GM21717 (cell line): Measurements from ENCODE around the gene NT5M.

ENCODE experiments used
- ATAC-seq: cut with Tn5 transposase; IDR thresholded peaks from one replicate; pipeline ENCODE4 v1.9.1; 2021; ENCODE audit warnings: mild to moderate bottlenecking, moderate library complexity; ENCODE audit not compliant: unreplicated experiment

Gene NT5M

DNA sequence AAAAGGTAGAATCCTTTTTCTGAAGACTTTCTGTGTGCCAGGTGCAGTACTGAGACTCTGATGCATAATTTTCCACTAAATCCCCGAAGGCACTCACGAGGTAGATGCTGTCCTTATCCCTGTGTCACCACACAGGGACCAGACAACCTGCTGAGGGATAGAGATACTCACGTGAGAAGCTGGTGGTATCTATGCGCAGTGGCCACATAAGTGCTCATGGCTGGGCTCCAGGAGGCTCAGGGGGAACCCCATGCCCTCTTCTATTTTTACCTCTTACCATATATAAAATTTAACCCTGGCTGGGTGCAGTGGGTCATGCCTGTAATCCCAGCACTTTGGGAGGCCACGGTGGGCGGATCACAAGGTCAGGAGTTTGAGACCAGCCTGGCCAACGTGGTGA is 38.3 kb downstream of the NT5M start:
- no peak for ATAC-seq

DNA sequence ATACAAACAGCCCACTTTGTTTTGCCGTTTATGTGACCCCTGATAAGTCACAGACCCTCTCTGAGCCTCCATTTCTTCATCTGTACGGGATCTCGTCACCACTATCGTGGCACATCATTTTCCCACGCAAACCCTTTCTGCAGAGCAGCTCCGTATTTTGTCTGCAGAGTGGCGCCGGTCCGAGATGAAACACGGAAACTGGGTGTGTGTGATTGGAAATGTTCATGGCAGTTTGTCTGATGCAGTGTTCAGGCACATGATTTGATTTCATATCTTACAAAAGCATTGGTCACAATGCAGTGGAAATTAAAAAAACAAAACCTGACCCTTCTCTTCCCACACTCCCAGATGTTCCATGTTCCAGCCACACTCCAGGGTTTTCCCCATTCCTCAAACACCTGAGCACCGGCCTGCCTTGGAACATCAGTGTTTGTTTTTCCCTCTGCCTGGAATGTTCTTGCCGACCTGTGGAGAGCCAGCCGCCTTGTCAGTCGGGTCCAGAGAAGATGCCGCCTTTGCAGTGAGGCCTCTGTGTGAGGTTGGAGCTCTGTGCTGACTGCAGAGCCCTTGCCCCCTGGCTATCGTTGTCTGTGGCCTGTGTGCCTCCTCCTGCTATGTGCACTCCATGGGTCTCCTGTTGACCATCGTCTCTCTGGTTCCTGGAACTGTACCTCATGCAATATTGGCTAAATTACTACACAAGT is 39.2 kb downstream of the NT5M start:
- ATAC-seq, result no peak

DNA sequence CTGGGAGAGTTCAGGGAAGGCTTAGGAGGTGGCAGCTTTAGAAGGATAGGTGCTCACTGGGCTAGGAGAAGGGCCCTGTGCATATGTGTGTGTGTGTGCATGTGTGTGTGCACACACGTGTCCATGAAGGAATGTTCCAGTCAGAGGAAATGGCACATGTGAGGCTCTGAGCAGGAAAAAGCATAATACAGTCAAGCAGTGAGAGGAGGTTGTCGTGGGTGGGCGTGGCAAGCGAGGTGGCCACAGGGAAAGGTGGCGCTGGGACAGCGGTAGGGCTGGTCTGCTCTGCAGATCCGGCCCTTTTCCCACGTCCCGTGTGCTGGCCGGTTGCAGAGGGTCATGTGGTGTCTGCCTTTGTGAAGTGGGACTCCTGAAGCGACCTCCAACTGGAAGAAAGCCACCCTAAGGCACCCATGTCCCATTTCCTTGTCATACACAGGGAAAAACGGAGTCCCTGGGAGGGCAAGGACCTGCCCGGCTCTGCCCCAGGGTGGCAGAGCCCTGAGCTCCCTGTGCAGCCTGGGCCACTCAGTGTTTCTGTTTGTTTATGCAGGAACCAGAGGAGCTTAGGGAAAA is 40.1 kb downstream of the NT5M start:
- ATAC-seq, result no peak

DNA sequence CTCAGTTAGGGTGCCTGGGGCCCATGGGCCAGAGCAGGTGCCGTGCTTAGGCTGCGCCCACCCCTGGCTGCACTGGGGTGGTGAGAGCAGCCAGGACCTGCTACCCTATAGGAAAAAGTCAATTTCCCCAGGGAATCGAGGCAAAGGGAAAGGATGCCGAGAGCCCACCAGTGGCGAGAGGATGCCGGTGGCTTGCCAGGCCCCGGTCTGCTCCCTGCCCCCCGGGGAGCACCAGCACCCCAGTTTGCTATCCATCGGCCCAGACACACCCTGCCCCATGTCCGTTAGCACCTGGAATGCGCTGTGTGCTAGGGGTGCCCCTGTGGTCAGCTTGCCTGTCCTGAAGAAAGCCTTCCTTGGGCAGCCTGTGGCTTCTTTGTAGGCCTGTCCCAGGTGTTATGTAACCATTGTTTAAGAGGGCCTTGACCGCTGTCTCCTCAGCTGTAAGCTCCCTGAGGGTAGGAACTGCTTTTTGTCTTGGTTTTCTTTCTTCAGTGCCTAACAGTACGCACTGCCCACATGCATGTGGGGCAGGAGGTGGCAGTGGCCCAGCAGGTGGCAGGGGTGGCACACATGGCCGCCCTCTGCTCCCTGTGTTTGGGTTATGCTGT is 40.8 kb downstream of the NT5M start:
- no peak for ATAC-seq

GRCh38 chr17:17344507-17345293 is 41.5 kb downstream of the NT5M start:
- ATAC-seq, result no peak

GRCh38 chr17:17345294-17345597 is 42.1 kb downstream of the NT5M start:
- no peak for ATAC-seq

DNA sequence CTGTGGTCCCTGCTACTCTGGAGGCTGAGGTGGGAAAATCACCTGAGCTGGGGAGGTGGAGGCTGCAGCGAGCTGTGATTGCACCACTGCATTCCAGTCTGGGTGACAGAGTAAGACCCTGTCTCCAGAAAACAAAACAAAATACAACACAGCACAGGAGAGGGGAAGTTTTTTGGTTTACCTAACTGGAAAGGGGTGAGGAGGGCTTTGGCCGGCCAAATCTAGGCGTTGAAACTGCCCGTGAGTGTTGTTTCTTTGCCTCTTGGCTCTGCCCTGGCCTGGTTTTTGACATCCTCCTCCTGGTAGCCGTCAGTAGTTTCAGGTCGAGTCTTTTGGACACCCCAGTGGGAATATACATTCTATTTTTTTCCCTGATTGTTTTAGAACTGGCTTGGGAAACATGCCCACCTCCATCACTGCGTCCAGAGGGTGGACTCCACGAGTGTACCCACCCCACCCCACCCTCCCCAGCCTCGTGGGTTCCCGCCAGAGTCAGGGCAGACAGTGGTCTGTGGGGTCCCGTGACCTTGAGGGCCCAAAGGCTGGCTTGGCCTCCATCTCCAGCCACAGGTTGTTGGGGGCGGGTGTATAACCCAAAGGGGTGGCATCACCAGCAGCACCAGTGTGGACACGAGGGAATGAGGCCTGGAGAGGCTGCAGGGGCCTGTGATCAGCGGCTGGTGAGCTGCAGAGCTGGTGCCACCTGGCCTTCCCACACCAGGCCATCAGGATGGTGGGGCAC is 42.7 kb downstream of the NT5M start:
- no peak for ATAC-seq

DNA sequence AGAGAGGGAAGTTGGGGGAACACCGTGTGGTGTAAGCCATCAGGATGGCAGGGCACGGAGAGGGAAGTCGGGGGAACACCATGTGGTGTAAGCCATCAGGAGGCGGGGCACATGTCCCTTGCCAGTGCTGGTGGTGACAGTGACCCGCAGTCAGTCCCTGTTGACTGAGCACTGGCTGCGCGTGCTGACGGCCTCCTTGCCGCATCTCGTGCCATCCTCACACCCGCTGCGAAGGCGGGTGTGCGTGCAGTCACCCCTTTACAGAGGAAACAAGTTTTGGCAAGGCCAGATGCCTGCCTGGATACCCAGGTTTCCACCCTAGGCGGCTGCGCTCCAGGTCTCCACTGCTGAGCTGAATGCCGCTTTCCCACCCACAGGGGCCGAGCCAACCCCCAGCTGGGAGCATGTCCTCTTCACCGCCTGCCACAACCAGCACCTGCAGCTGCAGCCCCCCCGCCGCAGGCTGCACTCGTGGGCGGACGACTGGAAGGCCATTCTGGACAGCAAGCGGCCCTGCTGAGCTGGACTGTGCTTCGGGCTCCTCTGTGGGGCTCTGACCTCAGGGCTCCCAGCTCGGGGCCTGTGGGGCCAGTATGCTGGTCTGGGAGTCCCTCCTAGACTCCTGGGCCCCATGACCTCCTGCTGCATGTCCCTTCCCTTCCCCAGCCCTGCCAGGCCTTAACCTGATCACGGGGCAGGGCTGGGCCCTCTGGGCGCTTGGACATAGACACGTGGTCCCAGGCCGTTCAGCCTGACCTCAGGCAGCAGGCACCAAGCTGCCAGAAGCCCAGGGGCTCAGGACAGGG is 43.5 kb downstream of the NT5M start:
- no peak for ATAC-seq

DNA sequence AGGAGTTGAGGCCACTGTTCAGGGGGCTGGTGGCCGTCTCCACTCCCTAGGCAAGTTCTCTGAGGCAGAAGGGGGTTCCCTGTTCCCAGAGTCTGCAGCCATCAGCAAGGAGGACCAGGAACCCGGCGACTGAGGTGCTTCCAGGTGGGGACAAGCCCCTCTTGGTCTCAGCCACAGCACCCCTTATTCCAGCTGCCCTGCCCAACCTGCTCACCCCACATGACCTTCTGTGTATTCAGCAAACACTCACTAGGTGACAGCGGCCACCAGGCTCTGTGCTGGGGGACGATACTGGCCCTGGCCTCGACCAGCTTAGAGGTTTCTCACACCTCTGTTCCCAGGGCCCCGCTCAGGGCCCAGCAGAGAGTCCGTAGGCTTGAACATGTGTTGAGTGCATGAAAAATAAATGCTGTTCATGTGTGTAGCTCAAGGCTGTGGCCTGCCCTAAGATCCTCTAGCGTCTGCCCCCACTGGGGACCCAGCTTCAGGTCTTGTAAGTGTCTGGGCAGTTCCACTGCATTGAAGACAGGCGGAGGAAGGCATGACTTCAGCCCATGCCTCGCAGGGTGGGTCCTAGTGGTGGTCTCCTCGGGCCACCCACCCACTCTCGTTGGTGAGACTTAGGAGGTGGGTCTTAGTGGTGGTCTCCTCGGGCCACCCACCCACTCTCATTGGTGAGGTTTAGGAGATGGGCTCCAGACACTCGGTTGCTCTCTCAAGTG is 44.2 kb downstream of the NT5M start:
- ATAC-seq, result no peak

DNA sequence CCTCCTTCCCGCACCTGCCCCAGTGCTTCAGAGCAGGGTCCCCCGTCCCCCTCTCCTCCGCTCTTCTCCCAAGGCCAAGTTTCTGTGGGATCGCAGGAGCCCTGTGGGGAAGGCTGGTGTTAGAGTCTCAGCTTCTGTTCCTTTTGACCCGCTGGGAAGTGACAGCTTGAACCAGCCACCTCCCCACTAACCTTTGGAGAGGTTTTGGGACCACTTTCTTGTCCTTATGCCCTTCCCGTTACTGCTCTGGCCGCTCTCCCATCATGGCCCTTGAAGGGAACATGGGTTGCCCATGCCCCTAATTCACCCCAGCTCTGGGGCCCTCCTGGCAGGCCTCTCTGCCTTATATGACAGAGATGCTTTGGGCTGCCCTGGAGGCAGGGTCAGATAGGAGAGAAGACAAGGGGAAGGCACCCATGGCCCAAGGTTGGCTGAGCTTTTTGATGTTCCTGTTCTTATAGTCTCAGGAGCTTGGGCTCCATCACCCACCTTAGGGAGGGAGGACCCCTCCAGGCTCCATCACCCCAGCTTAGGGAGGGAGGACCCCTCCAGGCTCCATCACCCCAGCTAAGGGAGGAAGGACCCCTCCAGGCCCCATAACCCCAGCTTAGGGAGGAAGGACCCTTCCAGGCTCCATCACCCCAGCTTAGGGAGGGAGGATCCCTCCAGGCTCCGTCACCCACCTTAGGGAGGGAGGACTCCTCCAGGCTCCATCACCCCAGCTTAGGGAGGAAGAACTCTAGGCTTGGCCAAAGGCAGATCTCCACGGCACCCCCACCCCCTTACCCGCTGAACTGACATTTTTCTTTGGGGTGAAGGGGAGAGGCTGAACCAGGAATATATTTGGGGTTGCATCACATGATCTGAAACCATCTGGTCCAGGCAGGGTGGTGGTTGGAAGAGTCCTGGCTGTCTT is 45.0 kb downstream of the NT5M start:
- ATAC-seq, result no peak

DNA sequence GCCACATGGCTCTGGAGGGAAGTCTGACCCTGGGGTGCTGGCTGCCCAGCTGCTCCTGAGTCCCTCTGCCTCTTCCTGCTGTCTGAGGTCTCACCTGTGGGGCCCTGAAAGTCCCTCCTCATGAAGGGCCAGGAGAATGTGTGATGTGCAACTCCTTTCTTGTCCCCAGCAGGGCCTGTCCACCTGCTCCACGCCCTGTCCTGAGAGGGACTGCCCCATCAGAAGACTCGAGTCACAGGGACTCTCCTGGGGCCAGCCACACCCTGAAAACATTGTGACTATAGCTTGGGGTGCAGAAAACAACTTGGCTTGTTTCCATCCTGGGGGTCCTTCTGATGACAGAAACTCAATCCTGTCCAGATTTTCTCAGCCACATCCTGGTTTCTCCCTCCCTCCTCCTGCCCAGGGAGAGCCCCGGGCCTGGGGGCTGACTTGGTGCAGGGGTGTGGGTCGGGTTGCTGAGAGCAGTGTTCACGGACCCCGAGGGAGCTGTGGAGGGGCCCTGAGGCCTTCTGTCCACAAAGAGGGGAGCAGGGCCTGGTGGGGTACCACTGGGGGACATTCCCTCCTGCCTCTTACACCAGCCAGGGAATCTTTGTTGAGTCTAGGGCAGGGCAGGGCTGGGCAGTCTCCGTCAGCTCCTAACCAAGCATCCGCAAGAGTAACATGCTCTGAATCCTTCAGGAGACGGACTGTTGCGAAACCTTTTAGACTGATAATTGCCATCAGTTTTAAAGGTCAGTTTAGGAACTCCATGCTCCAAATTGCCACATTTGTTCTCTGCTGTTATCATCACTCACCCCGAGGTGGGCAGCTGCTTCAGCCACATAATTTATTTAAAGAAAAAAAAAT is 45.9 kb downstream of the NT5M start:
- ATAC-seq, result no peak

- no peak for ATAC-seq
Observed at GRCh38 chr17:17349724-17350106, 46.5 kb downstream of the NT5M start.

GRCh38 chr17:17350491-17351355 is 47.5 kb downstream of the NT5M start:
- no peak for ATAC-seq

DNA sequence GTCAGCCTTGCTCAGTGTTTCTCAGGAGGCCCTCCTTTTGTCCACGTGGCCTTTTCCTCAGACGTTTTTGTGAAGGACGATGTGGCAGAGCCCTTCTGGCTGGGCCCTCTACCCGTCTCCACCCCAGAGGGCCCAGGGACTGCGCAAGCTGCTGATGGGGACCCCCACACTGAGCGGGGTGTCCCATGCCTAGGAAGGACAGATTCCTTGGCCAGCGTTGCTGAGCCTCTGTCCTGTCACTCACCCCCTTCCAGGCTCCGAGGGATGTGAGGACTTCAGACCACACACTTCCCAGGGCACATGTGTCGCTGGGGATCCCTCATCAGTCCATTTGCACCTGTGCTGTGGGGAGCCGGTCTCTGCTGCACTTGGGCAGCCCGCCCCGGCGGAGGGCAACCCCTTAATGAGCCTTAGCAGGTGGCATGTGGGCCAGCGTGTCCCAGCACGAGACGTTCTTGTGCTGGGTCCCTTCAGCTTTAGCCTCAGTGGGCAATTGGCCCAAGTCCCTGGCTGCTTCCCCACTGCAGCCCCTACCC is 48.3 kb downstream of the NT5M start:
- no peak for ATAC-seq

DNA sequence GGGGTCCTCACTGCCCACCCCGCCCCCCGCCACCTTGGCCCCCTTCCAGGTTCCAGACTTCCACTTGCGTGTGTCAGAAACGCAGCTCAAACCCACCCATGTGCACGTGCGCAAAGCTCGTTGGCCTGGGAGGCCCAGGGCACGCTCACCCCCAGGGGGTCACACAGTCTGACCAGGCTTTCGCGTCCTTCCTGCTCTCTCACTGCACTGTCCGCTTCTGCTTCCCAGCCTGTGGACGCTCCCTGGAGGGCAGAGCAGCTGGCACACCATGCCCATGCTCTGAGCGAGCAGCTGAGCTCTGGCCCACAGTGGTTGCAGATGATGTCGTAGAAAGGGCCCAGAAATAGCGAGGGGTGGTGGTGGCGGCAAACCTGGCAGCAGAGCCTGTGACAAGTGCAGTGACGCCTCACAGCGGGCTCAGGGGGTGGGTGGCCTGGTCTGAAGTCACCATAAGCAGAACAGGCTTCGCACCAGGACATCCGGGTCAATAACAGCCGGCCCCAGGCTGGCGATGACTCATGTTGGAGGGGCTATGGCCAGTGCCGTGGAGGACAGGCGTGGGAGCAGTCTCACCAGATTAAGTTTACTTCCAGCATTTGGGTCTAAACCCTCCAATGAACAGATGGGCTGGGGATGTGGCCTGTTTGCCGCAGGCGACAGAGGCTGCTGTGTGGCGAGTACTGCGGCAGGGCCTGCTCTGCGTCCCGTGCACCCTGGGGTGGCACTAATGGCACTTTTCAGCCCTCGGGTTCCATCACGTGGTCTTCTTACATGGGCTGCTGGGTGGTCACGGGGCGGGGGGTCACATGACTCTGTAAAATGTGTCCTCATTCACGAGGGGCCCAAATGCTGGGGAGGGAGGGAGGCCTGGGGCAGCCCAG is 49.0 kb downstream of the NT5M start:
- no peak for ATAC-seq
